Upper lobe of left lung (tissue), 6 donors: ENCODE data around the gene PACS1. TPM values are rescaled to one million over a fixed set of nuclear protein-coding genes. Genes with fewer than 3 reads are reported as not detected.

ENCODE experiments used
- ATAC-seq, 2 donors: fragments of 200-7000 bp; cut with Tn5 transposase; one replicate each; pipeline ENCODE4 v1.9.1; 2022; ENCODE audit warnings: mild to moderate bottlenecking in 2 of 2, moderate library complexity in 2 of 2; ENCODE audit not compliant: low FRiP score in 2 of 2
- DNase-seq, 2 donors: peaks; one replicate each; pipeline ENCODE4 v3.0.0-alpha.2; 2019 to 2020
- H3K27ac ChIP-seq, 4 donors: fragments of 200-600 bp; sonication (generic); one replicate each; pipeline ENCODE4 v1.5.1; 2016 to 2019
- H3K27me3 ChIP-seq, 4 donors: fragments of 200-600 bp; sonication (generic); one replicate each; pipeline ENCODE4 v1.5.1; 2017 to 2019
- H3K36me3 ChIP-seq, 4 donors: fragments of 200-600 bp; sonication (generic); one replicate each; pipeline ENCODE4 v1.5.1; 2016 to 2019
- H3K4me1 ChIP-seq, 4 donors: fragments of 200-600 bp; sonication (generic); one replicate each; pipeline ENCODE4 v1.5.1; 2018 to 2019
- H3K4me3 ChIP-seq, 4 donors: fragments of 200-600 bp; sonication (generic); one replicate each; pipeline ENCODE4 v1.5.1; 2017 to 2019; ENCODE audit warnings: mild to moderate bottlenecking in 2 of 4, moderate library complexity in 1 of 4
- H3K9me3 ChIP-seq, 4 donors: fragments of 200-600 bp; sonication (generic); one replicate each; pipeline ENCODE4 v1.5.1; 2018 to 2019
- CTCF ChIP-seq, 6 experiments: fragments of 450-650 bp in 4 of 6; fragments of 200-600 bp in 2 of 6; sonication (generic) in 2 of 6; IDR thresholded peaks; one replicate each; pipeline ENCODE4 v1.5.1; 2016 to 2019; ENCODE audit warnings: antibody characterized with exemption in 6 of 6
- EP300 ChIP-seq, 4 donors: sonication (generic); formaldehyde crosslinking; IDR thresholded peaks; one replicate each; pipeline ENCODE4 v1.5.1; 2017; ENCODE audit warnings: antibody characterized with exemption in 4 of 4, control low read depth in 2 of 4
- POLR2A ChIP-seq, 4 donors: fragments of 450-650 bp; IDR thresholded peaks; one replicate each; pipeline ENCODE4 v1.5.1; 2016 to 2017; ENCODE audit warnings: antibody characterized with exemption in 4 of 4, mild to moderate bottlenecking in 2 of 4
- POLR2AphosphoS5 ChIP-seq, 2 donors: sonication (generic); formaldehyde crosslinking; IDR thresholded peaks; one replicate each; pipeline ENCODE4 v1.5.1; 2017; ENCODE audit warnings: antibody characterized with exemption in 2 of 2
- WGBS, 2 donors: methylation state at CpG; one replicate each; pipeline ENCODE4 v1.1.5; 2017 to 2018; 5-methylcytosine and 5-hydroxymethylcytosine counted together
- total RNA-seq, 6 donors: library from RNA; depleted of rRNA in 4 of 6; stranded (reverse); fragments of >200 nt in 4 of 6; gene quantifications; one replicate each; pipeline versions ENCODE4 v1.1.0 to v1.2.1, GENCODE V29; 2016 to 2021
- donor health status: DM: no; HTN: no; CAD: no; lungs with moderate emphysema.
- donor health status: DM: no; HTN: yes; CAD: no; lungs with severe emphysema.

Gene PACS1
- total RNA-seq, 6 donors from 2014 or later = 39.8 to 123 (median 51.1) TPM

GRCh38 chr11:66284526-66285078 lies 214.5 kb downstream of the PACS1 start:
- H3K36me3 ChIP-seq = peaks cover 0 to 26% (median 9%) of the 10 kb centered on the region in 4 donors
- WGBS, 2 donors = 88 to 96% methylated on average over 16 of the region's 16 CpGs

GRCh38 chr11:66285250-66285947 lies 215.3 kb downstream of the PACS1 start:
- peaks cover 0 to 26% (median 9%) of the 10 kb centered on the region in 4 donors for H3K36me3 ChIP-seq
- TF ChIP-seq POLR2A (IDR thresholded peaks at IDR 0.05) (no peak), POLR2AphosphoS5 (IDR thresholded peaks at IDR 0.05) (no peak), CTCF (IDR thresholded peaks at IDR 0.05) (no peak), EP300 (IDR thresholded peaks at IDR 0.05) (no peak)
- no peak overlapping the region for H3K27ac ChIP-seq
- DNase-seq (no peak), ATAC-seq (no peak)
- no peaks in the 10 kb centered on the region for H3K27me3 ChIP-seq
- no peak overlapping the region for H3K4me3 ChIP-seq
- no peaks in the 10 kb centered on the region for H3K9me3 ChIP-seq
- peaks cover 23 to 41% (median 29%) of the 10 kb centered on the region in 4 donors for H3K4me1 ChIP-seq
- 92 to 94% methylated on average over 10 of the region's 13 CpGs for WGBS, 2 donors

More at GRCh38 chr11:66284526-66285078, 214.5 kb downstream of the PACS1 start:
- Histone ChIP-seq H3K27me3 (no peaks in the 10 kb centered on the region), H3K4me1 (peaks cover 19 to 34% (median 24%) of the 10 kb centered on the region in 4 donors), H3K27ac (no peak overlapping the region), H3K9me3 (no peaks in the 10 kb centered on the region), H3K4me3 (no peak overlapping the region)
- peak in 1 of 2 donors; percentile 59 for DNase-seq
- TF ChIP-seq CTCF (IDR thresholded peaks at IDR 0.05) (no peak), POLR2A (IDR thresholded peaks at IDR 0.05) (no peak), EP300 (IDR thresholded peaks at IDR 0.05) (no peak), POLR2AphosphoS5 (IDR thresholded peaks at IDR 0.05) (no peak)
- ATAC-seq = no peak

- TF ChIP-seq CTCF (IDR thresholded peaks at IDR 0.05) (no peak), POLR2AphosphoS5 (IDR thresholded peaks at IDR 0.05) (no peak), POLR2A (IDR thresholded peaks at IDR 0.05) (no peak), EP300 (IDR thresholded peaks at IDR 0.05) (no peak)
- Histone ChIP-seq H3K27me3 (peaks cover 0 to 2% (median under 1%) of the 10 kb centered on the region in 4 donors), H3K9me3 (no peaks in the 10 kb centered on the region), H3K4me3 (no peak overlapping the region), H3K27ac (no peak overlapping the region), H3K36me3 (peaks cover 0 to 26% (median 9%) of the 10 kb centered on the region in 4 donors), H3K4me1 (peaks cover 23 to 47% (median 29%) of the 10 kb centered on the region in 4 donors)
- ATAC-seq (no peak), DNase-seq (no peak)
- WGBS, 2 donors = 80% methylated on average over 5 of the region's 5 CpGs; no CpG with 5 or more reads in 1 of the 2 donors
Measured at GRCh38 chr11:66286699-66287098, 216.6 kb downstream of the PACS1 start.

GRCh38 chr11:66287211-66287888 lies 217.3 kb downstream of the PACS1 start:
- WGBS, 2 donors = 64 to 71% methylated on average over 7 to 10 of the region's 10 CpGs
- Histone ChIP-seq H3K27ac (no peak overlapping the region), H3K4me3 (peak overlapping the region in 1 of 4 donors; percentile 75), H3K36me3 (peaks cover 0 to 26% (median 9%) of the 10 kb centered on the region in 4 donors), H3K9me3 (no peaks in the 10 kb centered on the region), H3K27me3 (peaks cover 0 to 8% (median 6%) of the 10 kb centered on the region in 4 donors), H3K4me1 (peaks cover 26 to 49% (median 31%) of the 10 kb centered on the region in 4 donors)
- ATAC-seq (no peak), DNase-seq (no peak)
- TF ChIP-seq EP300 (IDR thresholded peaks at IDR 0.05) (no peak), POLR2AphosphoS5 (IDR thresholded peaks at IDR 0.05) (no peak), POLR2A (IDR thresholded peaks at IDR 0.05) (no peak), CTCF (IDR thresholded peaks at IDR 0.05) (no peak)
